Stimulated activated naive CD4-positive, alpha-beta T cell treated with Interleukin-2 at 50 U/mL for 16 hours (primary cell): ENCODE measurements around the gene PSMD12.
"Not testable (repeated sequence)": the region's sequence is repeated elsewhere in the genome, so short reads cannot be mapped to it uniquely, and the experiment has no call there.

Source experiments
- DNase-seq: peaks from one replicate; lab custom pipeline; 2025; lab: John Stamatoyannopoulos, UW

PSMD12 gene

DNA sequence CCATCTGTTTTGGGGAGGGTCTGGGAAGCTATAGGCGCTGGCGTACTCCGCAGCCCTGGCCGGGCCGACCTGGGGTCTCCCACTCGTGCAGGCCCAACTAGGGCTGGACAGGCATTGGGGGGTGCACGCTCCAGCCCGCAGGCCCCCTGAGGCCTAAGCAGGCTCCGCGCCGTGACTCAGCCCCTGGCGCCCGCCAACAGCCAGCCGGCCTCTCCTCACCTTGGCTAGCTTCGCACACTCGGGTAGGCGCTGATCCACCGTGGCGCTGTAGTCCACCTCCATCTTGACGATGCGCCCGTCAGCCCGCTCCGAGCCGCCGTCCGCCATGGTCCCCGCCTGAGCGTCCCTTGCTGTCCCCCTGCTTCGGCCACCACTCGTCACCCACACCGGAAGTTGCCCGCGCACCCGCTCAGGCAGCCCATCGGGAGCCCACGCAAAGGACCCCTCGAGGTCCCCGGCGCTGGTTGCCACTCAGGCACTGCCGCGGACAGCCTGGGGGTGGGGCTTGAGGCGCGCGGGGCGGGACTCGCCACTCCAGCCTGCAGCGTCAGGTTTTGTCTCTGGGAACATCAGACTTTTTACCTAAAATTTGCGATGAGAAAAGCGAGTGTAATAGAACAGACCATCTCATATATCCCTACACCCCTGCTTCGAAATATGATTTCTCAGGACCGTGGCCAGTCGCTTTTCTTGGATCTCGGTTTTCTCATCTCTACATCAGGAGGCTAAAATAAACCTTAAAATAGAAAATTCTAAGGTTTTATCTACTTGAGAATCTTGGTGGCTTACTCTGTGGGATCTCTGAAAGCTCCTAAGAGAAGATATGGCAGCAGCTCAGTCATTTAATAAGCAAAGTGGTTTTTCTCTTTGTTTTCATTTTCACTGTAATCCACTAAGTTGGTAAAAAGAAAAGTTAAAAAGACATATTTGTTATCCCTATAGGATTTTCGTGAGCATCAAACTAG is at the start of gene PSMD12:
Gene PSMD12, minus strand, starts transcription at position 385 of the 965 bp plus-strand sequence. Its CDS starts 58 bp downstream, at position 327.
- peak; percentile 91 for DNase-seq

DNA sequence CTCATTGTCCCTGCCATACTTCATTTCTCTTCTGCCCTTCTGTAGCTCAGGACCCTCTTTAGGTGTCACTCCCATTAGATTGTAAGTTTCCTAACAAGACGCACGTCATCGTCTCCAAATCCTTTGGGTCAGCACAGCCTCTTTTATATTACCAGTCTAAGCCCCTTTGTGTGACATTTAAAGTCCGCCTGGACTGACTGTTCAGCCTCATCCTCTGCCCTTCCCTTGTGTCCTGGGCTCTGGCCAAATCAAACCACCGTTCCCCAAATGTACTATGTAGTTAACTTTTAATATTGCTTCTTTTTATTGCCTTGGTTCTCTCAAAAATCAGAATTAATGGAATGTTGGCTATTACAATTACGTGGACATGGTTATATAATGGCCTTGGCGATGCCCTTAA is 48.9 kb upstream of the PSMD12 start:
- no peak for DNase-seq

DNA sequence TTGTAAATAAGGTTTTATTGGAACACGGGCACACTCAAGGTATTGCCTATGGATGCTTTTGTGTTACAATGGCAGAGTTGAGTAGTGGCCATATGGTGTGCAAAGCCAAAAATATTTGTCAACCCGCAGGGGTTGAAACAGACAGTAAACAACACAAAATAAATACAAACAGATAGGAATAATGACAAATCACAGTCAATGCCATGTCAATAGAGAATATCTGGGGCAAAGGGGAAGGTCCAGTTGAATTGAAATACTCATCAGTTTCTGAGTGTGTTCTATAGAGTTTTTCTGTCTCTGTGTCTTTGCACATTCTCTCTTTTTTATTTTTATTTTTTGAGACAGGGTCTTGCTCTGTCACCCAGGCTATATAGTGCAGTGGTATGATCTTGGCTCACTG is 48.2 kb upstream of the PSMD12 start:
- no peak for DNase-seq

DNA sequence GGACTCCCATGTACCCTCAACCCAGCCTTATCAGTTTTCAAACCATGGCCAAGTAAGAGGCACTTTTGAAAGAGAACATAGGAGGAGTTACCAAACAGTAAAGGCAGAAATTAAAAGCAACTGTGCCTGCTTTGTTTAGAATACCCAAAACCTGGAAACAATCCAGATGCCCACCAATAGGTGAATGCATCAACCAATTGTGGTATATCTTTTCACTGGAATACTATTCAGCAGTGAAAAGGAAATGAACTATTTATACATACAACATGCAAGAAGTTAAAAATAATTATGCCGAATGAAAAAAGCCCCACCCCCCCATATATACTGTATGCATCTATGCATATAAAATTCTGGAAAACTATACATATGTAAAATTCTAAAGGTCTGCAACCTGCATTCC is 47.8 kb upstream of the PSMD12 start:
- no peak for DNase-seq

DNA sequence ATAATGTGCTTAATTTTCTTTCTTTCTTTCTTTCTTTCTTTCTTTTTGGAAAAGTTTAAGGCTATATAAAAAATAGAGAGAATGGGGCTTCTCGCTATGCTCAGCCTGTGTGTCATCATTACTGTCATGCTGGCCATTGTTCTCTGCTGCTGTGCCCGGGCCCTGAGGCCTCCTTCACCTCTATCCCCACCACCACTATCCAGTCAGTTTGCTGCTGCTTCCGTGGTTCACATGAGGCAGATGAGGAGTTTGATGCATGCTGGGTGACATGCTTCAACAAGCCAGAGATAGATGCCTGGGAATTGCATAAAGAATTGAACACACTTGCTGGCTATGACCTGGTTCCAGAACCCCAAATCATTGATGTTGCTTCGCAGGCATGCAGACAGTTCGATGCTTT is 47.0 kb upstream of the PSMD12 start:
- no peak for DNase-seq

DNA sequence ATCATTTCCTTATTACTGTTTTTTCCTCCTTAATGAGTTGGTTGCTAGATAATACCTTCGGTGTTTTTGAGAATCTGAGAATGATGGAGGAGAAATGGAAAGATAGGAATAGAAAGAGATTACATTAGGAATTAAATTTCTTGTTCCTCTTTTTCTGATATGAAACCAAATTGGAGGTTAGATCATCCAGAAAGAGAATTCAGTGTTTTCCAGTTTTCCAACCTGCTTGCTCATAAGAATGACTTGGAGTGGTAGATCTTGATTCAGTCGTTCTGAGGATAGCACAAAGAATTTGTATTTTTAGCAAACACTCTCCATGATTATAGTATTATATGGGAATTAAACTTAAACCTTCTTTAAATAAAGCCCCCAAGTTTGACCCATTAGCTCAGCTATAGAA is 46.6 kb upstream of the PSMD12 start:
- DNase-seq = no peak

DNA sequence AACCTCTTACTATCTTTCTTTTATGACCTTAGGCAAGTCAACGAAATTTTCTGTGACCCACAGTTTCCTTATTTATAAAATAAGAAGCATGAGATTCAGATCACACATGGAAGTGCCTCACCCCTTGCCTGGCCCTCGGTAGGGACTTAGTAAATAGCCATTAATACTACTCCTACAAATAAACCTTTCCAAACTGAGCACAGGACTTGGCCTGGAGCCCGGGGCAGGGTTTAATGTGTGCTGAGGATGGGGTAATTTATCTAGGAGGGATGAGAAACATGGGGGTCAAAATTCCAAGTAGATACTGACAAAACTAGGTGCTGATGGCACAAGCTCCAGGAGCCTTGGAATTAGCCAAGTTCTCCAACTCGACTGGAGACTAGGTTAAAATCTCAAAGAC is 45.7 kb upstream of the PSMD12 start:
- DNase-seq = no peak

DNA sequence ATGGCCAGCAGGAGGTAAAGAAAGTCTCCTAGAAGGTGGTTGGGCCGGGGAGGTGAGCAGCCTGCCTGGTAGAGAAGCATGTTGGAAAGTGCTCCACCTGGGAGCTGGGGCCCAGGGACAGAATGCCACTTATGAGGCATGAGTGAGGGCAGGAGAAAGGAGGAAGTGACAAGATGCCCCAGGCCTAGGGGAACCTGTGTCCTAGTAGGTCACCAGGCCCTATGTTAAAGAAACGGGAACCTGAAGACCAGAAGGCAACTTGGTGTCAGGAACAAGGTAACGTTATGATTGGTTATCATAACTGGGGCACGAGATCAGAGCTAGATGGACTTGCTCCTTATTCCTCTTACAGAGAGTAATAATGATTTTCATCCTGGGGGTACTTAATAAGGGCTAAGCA is 45.0 kb upstream of the PSMD12 start:
- DNase-seq = no peak

DNA sequence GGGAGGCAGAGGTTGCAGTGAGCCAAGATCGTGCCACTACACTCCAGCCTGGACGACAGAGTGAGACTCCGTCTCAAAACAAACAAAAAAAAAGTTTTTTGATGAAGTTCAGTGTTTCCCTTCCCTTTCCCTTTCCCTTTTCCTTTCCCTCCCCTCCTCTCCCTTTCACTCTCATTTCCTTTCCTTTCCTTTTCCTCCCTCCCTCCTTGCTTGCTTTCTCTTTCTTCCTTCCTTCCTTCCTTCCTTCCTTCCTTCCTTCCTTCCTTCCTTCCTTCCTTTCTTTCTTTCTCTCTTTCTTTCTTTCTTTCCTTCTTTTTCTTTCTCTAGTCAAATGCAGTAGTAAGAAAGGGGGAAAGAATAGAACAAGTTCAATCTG is 42.1 kb upstream of the PSMD12 start:
- DNase-seq = not testable (repeated sequence)

DNA sequence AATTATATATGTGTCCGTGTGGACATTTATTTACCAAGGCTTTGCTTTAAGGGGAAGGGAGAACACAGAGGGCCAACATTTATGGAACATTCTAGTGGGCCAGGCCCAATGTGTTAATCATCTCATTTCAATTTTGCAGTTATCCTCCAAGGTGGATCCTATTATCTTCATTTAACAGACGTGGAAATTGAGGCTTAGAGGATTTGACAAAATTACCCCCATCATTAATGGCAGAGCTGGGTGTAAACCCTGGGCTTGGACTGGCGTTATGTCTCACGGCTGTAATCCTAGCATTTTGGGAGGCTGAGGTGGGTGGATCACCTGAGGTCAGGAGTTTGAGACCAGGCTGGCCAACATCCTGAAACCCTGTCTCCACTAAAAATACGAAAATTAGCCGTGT is 37.1 kb upstream of the PSMD12 start:
- no peak for DNase-seq

DNA sequence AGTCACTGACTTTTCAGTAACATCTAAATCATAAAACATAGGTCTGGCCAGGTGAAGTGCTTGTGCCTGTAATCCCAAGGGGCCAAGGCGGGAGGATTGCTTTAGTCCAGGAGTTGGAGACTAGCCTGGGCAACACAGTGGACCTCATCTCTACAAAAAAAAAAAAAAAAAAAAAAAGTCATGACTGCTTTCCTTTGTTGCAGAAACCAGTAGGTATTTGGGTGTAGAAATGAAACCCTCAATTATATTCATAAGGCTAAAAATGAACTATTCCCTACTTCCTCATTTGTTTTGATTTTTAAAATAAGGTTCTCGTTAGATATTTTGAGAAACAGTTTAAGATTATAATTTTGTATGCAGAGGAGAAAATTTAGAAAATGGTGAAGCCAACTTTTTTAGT is 36.7 kb upstream of the PSMD12 start:
- no peak for DNase-seq

DNA sequence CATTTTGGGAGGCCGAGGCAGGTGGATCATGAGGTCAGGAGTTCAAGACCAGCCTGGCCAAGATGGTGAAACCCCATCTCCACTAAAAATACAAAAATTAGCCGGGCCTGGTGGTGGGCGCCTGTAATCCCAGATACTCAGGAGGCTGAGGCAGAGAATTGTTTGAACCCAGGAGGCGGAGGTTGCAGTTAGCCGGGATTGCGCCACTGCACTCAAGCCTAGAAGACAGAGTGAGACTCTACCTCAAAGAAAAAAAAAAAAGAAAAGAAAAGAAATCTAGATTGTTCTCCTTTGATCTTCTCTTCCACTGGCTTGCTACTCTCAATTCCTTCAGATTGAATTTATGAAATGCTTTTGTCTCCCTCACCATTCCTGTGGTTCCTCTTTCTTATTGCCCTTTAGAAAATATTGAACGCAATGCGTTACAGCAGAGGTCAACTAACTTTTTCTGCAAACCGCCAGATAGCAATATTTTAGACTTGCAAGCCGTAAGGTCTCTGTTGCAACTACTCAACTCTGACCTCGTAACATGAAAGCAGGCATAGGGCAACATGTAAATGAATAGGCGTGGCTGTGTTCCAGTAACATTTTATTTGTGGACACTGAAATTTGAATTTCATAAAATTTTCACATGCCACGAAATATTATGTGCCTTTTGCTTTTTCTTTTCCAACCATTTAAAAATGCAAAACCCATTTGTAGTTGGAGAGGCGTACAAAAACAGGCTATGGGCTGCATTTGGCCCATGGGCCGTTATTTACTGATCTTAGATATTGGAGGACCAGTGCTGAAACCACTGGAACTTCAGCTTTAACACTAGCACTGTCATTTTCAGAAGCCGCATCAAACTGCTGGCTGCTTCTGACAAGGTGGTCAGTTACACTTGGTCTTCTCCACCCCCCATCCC is 35.5 kb upstream of the PSMD12 start:
- no peak for DNase-seq

DNA sequence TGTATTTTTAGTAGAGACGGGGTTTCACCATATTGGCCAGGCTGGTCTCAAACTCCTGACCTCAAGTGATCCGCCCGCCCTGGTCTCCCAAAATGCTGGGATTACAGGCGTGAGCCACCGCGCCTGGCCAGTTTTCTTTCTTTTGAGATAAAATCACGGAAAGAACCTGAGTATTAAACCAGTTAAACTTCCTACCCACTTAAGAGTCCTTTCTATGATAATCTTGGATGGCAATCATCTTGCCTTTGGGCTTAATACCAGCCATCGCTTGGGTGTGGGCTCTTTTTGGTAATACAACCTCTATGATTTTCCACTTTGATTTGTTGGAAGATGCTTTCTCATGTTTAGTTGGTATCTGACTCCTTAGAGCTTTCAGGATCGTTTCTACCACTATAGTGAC is 34.7 kb upstream of the PSMD12 start:
- no peak for DNase-seq

DNA sequence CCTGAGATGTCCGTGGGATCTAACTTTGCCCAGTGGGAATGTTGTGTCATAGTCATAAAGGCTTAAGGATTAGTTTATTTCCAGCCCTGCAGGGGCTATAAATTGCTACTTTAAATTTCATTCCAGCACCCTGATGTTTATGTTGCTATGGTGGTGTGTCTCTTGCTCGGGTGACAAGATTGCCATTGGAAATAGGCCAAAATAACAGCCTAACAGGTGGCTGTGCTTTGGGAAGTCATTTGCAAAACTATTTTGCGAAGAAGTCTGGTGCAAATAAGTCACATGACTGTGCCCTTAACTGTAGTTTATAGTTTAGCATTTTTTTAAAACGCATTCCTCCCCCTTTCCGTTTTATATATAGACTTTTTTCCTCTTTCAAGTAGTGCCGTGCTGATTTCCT is 33.8 kb upstream of the PSMD12 start:
- DNase-seq = no peak

DNA sequence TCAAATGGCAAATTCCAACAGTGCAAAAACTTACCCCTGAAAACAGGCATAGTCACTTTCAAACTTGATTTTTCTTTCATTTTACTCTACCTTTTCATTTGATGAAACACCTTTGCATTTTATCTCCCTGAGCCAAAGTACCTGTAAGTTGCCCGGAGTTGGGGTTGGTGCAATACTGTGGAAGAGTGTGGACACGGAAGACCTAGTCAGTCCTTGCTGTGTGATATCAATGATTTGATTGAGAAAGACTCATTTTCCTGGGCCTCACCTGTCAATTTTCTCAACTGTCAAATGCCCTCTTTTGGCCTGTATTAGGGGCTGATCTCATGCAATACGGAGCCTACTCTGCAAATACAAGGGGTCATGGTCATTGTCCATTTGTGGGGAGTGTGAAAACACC is 33.3 kb upstream of the PSMD12 start:
- DNase-seq = no peak

DNA sequence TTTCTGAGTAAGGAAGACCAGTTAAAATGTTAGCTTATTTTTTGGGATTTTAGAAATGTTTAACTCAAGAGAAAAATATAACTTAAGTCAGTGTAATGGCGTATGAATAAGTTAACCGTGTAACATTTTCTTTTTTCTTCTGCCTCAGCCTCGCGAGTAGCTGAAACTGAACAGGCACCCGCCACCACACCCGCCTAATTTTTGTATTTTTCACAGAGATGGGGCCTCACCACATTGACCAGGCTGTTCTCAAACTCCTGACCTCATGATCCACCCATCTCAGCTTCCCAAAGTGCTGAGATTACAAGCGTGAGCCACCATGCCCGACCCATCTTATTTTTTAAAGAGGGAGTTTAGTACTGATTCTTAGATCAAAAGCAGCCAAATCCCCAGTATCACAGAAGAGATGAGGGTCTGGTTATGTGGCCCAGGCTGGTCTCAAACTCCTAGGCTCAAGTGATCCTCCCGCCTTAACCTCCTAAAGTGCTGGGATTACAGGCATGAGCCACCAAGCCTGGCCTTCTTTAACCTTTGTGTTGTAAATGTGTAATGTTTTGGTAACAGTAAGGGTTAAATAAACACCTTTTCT is 27.5 kb upstream of the PSMD12 start:
- DNase-seq = no peak

DNA sequence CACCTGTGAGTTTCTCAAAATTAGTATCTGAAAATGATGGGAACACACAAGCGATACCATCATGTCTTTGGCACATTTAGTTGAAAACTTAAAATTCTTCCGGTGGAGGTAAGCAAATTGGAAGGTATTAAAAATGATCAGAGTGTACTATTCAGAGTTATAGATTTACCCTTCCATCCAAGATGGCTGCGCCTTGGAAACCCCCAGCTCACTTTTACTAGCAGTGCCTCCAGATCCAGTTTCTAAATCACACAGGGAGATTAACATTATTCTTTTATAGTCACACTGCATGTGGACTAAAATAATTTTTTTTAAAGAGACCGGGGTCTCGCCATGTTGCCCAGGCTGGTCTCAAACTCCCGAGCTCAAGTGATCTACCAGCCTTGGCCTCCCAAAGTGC is 25.7 kb upstream of the PSMD12 start:
- peak; percentile 26 for DNase-seq

DNA sequence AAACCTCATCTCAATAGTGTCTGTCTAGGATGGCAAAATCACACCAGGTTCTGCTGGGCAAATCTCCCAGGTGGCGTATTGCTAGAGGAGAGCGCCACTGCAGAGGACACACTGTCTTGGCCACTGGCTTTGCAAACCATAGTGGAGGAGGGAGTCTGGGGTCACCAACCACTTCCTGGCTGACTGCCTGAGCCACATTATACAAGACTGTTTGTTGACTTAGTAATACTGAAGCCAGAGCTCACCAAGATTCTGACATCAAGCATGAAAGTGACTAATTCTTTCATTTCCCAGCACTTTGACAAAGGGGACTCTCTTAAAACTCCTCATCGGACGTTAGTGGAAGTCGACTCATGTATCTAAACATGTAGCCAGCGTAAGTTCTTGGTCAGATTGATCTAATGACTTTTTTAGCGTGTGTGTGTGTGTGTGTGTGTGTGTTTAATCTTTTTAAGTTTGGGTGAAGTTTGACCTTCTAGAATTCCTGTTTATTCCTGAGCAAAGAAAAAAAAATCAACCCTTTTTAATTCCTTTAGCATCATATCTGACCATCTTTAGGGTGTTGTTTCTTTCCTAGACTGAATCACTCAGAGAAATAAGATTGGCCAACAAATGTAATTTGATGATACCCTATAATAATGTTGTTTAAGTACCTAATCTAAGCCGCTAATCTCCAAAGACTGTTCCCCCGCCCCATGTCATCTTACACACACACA is 24.4 kb upstream of the PSMD12 start:
- peak; percentile 59 for DNase-seq

DNA sequence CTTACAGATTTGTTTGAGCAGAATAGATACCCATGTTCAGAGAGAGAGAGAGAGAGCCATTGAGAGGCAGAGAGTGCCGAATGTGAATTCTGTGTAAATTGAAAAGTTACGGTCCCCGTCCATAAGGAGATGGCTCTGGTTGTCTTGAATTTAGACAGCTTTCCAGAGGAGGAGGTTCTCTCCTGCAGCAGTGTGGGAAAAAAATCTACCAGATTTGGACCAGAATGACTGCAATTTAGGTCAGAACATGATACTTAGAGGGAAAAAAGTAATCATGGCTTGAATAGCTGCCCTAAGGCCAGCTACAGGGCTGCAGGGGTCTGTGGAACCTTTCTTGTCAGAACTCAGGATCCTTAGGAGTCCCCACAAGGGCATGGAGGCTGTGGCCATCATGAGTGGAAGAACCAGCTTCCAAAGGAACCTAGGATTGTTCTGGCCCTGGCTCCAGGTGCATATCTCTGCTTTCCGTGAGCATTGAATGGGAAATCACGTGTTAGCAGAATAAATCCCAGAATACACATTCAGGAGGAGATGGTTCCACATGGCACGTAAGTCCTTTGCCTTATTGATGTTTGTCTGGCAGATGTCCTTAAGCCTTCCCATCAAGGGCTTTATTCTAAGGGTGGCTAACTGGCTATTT is 23.7 kb upstream of the PSMD12 start:
- no peak for DNase-seq

DNA sequence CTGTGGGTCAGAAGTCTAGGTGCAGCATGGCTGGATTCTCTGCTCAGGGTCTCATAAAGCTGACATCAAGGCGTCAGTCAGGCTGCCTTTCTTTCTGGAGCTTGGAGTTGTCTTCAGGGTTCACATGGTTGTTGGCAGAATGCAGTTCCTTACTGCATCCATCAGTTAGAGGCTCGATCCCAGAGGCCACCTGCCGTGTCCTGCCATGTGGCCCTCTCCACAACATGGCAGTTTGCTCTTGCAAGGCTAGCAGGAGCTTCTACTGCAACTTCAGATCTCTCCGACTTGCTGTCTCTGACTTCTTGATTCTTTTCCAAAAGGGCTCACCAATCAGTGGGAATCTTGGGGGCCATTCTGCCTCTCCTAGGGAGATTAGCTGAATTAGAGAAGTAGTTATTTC is 22.6 kb upstream of the PSMD12 start:
- no peak for DNase-seq

DNA sequence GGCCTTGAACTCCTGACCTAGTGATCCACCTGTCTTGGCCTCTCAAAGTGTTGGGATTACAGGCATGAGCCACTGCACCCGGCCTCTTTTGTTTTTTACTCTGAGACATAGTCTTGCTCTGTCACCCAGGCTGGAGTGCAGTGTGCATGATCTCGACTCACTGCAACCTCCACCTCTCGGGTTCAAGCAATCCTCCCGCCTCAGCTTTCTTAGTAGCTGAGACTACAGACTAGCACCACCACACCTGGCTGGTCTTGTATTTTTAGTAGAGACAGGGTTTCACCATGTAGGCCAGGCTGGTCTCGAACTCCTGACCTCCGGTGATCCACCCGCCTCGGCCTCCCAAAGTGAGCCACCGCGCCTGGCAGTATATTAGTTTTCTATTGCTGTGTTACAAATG is 22.2 kb upstream of the PSMD12 start:
- DNase-seq = not testable (repeated sequence)
